ENCODE data around the gene FRMD3. TPM values are rescaled to one million over a fixed set of nuclear protein-coding genes. Genes with fewer than 3 reads are reported as not detected.
A peak's percentile ranks its signal among the peaks of the same experiment; 100 is the strongest.

The FRMD3 gene
- total and polyA plus RNA-seq, 11 donors = 28.9 to 195 (median 82.4) TPM

DNA sequence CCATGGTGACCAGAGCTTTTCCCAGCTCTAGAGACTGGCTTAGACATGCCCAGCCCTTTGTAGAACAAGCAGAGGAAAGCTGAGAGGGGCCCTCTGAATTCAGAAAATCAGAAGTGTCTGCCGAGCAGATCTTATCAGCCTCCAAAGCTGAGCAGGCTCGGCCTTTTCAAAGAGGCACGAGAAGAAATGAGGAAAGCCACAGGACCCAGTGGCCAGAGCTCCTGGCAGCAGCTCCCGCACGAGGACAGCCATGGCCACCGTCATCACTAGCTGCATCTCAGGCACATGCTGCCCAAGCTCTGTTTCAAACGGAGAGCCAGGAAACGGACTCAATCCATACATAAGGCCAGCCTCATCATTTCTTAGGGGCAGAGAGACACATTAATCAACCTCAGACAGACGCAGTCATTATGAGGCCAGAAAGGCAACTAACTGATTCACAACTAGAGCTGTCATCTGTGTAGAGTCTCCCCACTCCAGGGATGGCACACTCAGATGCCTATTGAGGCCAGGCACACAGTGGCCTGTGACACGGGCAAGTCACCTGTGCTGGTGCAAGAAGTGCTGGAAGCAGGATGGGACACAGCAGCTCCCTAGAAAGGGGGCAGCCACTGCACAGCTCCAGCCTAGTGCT is 194.7 kb downstream of the FRMD3 start:
- no peak for TF ChIP-seq POLR2A (IDR thresholded peaks at IDR 0.05)
- TF ChIP-seq, protein P1, sequence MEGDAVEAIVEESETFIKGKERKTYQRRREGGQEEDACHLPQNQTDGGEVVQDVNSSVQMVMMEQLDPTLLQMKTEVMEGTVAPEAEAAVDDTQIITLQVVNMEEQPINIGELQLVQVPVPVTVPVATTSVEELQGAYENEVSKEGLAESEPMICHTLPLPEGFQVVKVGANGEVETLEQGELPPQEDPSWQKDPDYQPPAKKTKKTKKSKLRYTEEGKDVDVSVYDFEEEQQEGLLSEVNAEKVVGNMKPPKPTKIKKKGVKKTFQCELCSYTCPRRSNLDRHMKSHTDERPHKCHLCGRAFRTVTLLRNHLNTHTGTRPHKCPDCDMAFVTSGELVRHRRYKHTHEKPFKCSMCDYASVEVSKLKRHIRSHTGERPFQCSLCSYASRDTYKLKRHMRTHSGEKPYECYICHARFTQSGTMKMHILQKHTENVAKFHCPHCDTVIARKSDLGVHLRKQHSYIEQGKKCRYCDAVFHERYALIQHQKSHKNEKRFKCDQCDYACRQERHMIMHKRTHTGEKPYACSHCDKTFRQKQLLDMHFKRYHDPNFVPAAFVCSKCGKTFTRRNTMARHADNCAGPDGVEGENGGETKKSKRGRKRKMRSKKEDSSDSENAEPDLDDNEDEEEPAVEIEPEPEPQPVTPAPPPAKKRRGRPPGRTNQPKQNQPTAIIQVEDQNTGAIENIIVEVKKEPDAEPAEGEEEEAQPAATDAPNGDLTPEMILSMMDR (IDR thresholded peaks at IDR 0.05) = no peak
- Histone ChIP-seq H3K4me1 (peaks cover 0 to 17% (median 6%) of the 10 kb centered on the region in 12 donors), H3K36me3 (peaks cover 0 to 4% (median 0%) of the 10 kb centered on the region in 9 donors), H3K27me3 (no peaks in the 10 kb centered on the region), H3K27ac (peak overlapping the region in 1 of 12 donors; percentile 13), H3K9me3 (no peaks in the 10 kb centered on the region), H3K4me3 (no peak overlapping the region)
- ATAC-seq (no peak), DNase-seq (no peak)
- 83 to 88% (median 86%) methylated on average over 10 of the region's 10 CpGs for WGBS, 4 donors
- intact Hi-C loops (cut with DNase I) = no loop called here

DNA sequence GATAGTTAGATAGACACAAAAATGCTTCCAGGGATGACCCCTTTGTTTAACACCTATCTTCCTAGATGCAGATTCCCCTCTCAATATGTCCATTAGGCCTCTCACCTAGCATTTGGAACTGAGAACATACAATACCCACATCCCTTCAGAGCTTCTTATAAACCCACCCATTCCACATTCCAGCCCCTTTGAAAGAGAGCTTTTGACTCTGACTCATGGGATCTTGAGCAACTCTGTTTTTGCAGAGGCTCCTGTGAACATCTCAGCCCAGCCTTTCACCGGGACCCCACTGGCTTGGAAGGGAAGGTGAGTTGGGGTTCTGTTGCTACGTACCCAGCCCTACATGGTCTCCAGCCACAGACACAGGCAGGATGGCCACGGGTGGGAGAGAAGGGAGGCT is 195.5 kb downstream of the FRMD3 start:
- intact Hi-C loops (cut with DNase I) = no loop called here
- no peaks in the 10 kb centered on the region for H3K9me3 ChIP-seq
- H3K4me3 ChIP-seq = no peak overlapping the region
- no peak for TF ChIP-seq POLR2A (IDR thresholded peaks at IDR 0.05)
- no peak overlapping the region for H3K27ac ChIP-seq
- DNase-seq = no peak
- WGBS, 4 donors = 86 to 97% (median 90%) methylated on average over 3 of the region's 3 CpGs
- peaks cover 0 to 17% (median 6%) of the 10 kb centered on the region in 12 donors for H3K4me1 ChIP-seq
- ATAC-seq = no peak
- H3K36me3 ChIP-seq = peaks cover 0 to 4% (median 0%) of the 10 kb centered on the region in 9 donors
- H3K27me3 ChIP-seq = no peaks in the 10 kb centered on the region

DNA sequence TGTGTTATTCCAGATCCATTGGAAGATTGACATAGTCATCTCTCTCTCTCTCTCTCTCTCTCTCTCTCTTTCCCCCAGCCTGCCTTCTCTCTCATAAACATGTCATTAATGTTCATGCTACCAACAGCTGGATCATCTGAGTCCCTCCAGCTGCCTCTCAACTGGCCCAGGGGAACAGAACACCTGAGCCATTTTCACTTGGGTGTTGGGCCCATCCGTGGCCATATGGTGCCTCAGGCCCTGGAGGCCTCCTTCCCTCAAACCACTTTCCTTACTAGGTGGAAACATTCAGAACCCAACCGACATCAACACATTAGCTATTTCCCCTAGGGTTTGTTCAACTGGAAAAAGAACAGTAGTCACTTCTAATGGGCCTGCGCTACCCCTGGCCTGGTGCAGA is 196.2 kb downstream of the FRMD3 start:
- no peak for DNase-seq
- TF ChIP-seq POLR2A (IDR thresholded peaks at IDR 0.05) = no peak
- TF ChIP-seq, protein P1 (IDR thresholded peaks at IDR 0.05) = no peak
- Histone ChIP-seq H3K36me3 (peaks cover 0 to 4% (median 0%) of the 10 kb centered on the region in 9 donors), H3K9me3 (no peaks in the 10 kb centered on the region), H3K27me3 (no peaks in the 10 kb centered on the region), H3K4me3 (no peak overlapping the region), H3K4me1 (peaks cover 0 to 14% (median 5%) of the 10 kb centered on the region in 12 donors), H3K27ac (no peak overlapping the region)
- intact Hi-C loops (cut with DNase I) = no loop called here
- no peak for ATAC-seq
- WGBS, 4 donors = 88 to 97% (median 93%) methylated on average over 3 of the region's 3 CpGs

DNA sequence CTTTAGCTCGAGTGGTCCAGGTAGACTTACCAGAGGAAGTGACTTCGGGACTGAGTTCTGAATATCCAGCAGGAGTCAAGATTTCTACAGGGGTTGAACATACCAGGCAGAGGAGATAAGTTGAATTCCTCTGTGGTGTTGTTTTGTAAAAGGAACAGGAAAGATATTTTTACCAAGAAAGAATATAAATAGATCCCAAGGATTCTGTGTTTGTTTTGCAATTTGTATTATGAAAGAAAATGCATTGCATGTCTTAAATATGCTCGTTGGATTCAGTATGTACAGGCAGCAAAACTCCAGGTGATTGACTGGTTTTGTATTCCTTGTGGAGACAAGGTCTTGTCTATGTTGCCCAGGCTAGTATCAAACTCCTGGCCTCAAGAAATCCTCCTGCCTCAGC is 197.8 kb downstream of the FRMD3 start:
- ATAC-seq (no peak), DNase-seq (no peak)
- Histone ChIP-seq H3K4me3 (no peak overlapping the region), H3K27ac (peak overlapping the region in 6 of 12 donors; percentile 21 to 77 (median 55)), H3K4me1 (peaks cover 0 to 5% (median 0%) of the 10 kb centered on the region in 12 donors), H3K27me3 (no peaks in the 10 kb centered on the region), H3K9me3 (no peaks in the 10 kb centered on the region), H3K36me3 (peaks cover 0 to 4% (median 0%) of the 10 kb centered on the region in 9 donors)
- WGBS, 4 donors = 47 to 72% (median 61%) methylated on average over 3 of the region's 3 CpGs
- TF ChIP-seq, protein P1 (IDR thresholded peaks at IDR 0.05) = no peak
- no peak for TF ChIP-seq POLR2A (IDR thresholded peaks at IDR 0.05)
- intact Hi-C loops (cut with DNase I) = no loop called here
